HepG2 (cell line): ENCODE data around the gene AGAP6. TPM values are rescaled to one million over a fixed set of nuclear protein-coding genes. Genes with fewer than 3 reads are reported as not detected.

ENCODE experiments used
- ARNT2 ChIP-seq: sonication (generic); formaldehyde crosslinking; IDR thresholded peaks from 2 replicates; pipeline ENCODE4 v1.8.0; 2022; ENCODE audit warnings: mild to moderate bottlenecking, low read depth, missing genetic modification reagents, moderate library complexity
- BHLHE40 ChIP-seq: IDR thresholded peaks from 2 replicates; pipeline ENCODE4 v1.6.1; 2011; ENCODE audit warnings: low read length, improper control_type of control experiment
- HOXA3 ChIP-seq: sonication (generic); formaldehyde crosslinking; IDR thresholded peaks from 2 replicates; pipeline ENCODE4 v1.5.0; 2020; ENCODE audit warnings: missing genetic modification reagents
- KAT7 ChIP-seq: IDR thresholded peaks from 2 replicates; pipeline ENCODE4 v1.6.1; 2018; ENCODE audit warnings: borderline replicate concordance, missing compliant biosample characterization
- ZNF274 ChIP-seq: sonication (generic); formaldehyde crosslinking; IDR thresholded peaks from 2 replicates; pipeline ENCODE4 v1.5.1; 2020; ENCODE audit warnings: mild to moderate bottlenecking, missing genetic modification reagents
- ZNF276 ChIP-seq: sonication (generic); formaldehyde crosslinking; IDR thresholded peaks from 2 replicates; pipeline ENCODE4 v1.4.0; 2020; ENCODE audit warnings: mild to moderate bottlenecking, low read depth, missing genetic modification reagents
- ZNF556 ChIP-seq: sonication (generic); formaldehyde crosslinking; IDR thresholded peaks from 2 replicates; pipeline ENCODE4 v1.4.0; 2020; ENCODE audit warnings: mild to moderate bottlenecking, missing genetic modification reagents, borderline replicate concordance
- ZNF570 ChIP-seq: sonication (generic); formaldehyde crosslinking; IDR thresholded peaks from 2 replicates; pipeline ENCODE4 v1.4.0; 2020; ENCODE audit warnings: mild to moderate bottlenecking, missing genetic modification reagents, borderline replicate concordance
- ZNF792 ChIP-seq: IDR thresholded peaks from 2 replicates; pipeline ENCODE4 v1.6.1; 2016
- ZNF891 ChIP-seq: sonication (generic); formaldehyde crosslinking; IDR thresholded peaks from 2 replicates; pipeline ENCODE4 v1.5.0; 2020; ENCODE audit warnings: mild to moderate bottlenecking, missing genetic modification reagents
- ZSCAN29 ChIP-seq: sonication (generic); formaldehyde crosslinking; conservative IDR thresholded peaks from 2 replicates; pipeline ENCODE4 v1.4.0; 2020; ENCODE audit warnings: mild to moderate bottlenecking, missing genetic modification reagents
- polyA plus RNA-seq, 8 experiments: library from polyadenylated mRNA; depleted of rRNA in 3 of 8; stranded (reverse) in 7 of 8; unstranded in 1 of 8; fragments of >200 nt; fragmentation: Illumina TruSeq in 4 of 8; extraction: Trizol in 4 of 8; gene quantifications; 2 replicates each; pipeline versions ENCODE4 v1.2.1 to v1.2.3, GENCODE V29; 2011 to 2016; ENCODE audit warnings: low read depth in 4 of 8, missing spikeins in 1 of 8, mixed read lengths in 1 of 8; ENCODE audit not compliant: insufficient read depth in 1 of 8
- total RNA-seq, 5 experiments: library from RNA; depleted of rRNA; stranded (reverse); fragments of >200 nt; fragmentation: Illumina TruSeq; extraction: Trizol; gene quantifications; 2 replicates each; pipeline ENCODE4 v1.2.3, GENCODE V29; 2016; ENCODE audit warnings: low read depth in 1 of 5
- TF ChIP-seq, protein P1 (sequence below): sonication (generic); formaldehyde crosslinking; IDR thresholded peaks from 2 replicates; pipeline ENCODE4 v1.4.0; 2020; ENCODE audit warnings: missing genetic modification reagents
- TF ChIP-seq, protein P2 (sequence below): sonication (generic); formaldehyde crosslinking; IDR thresholded peaks from 2 replicates; pipeline ENCODE4 v1.8.0; 2022; ENCODE audit warnings: missing genetic modification reagents, mild to moderate bottlenecking, inconsistent platforms, borderline replicate concordance
- TF ChIP-seq, protein P3 (sequence below): sonication (generic); formaldehyde crosslinking; IDR thresholded peaks from 2 replicates; pipeline ENCODE4 v1.5.0; 2020; ENCODE audit warnings: missing genetic modification reagents
- TF ChIP-seq, protein P4 (sequence below): IDR thresholded peaks from 2 replicates; pipeline ENCODE4 v1.6.1; 2018; ENCODE audit warnings: missing genetic modification reagents, mild to moderate bottlenecking, missing compliant biosample characterization
- TF ChIP-seq, protein P5 (sequence below): sonication (generic); formaldehyde crosslinking; IDR thresholded peaks from 2 replicates; pipeline ENCODE4 v1.4.0; 2020; ENCODE audit warnings: low read depth, missing genetic modification reagents

AGAP6 gene
- total and polyA plus RNA-seq, 2 of the 13 experiments (the other 11 are each of a cell fraction or from before 2014, with no cell fraction given): 7.7 to 19.5 TPM

- TF ChIP-seq ZNF891 (CRISPR knock-in tag) (peak; percentile 48; the same call in 1 of the 2 replicates), ARNT2 (peak; percentile 55), KAT7 (CRISPR knock-in tag) (0 out of 2 replicates have a peak, but pooled peaks have one; percentile 58), ZSCAN29 (peak; percentile 66; the same call in 1 of the 2 replicates), ZNF792 (peak; percentile 28; the same call in 1 of the 2 replicates), ZNF276 (CRISPR knock-in tag) (peak; percentile 71; the same call in 1 of the 2 replicates), ZNF274 (CRISPR knock-in tag) (0 out of 2 replicates have a peak, but pooled peaks have one; percentile 68), HOXA3 (peak; percentile 70), ZNF556 (peak; percentile 70; the same call in 1 of the 2 replicates), BHLHE40 (peak; percentile 80), ZNF570 (0 out of 2 replicates have a peak, but pooled peaks have one; percentile 39)
- TF ChIP-seq, protein P1, sequence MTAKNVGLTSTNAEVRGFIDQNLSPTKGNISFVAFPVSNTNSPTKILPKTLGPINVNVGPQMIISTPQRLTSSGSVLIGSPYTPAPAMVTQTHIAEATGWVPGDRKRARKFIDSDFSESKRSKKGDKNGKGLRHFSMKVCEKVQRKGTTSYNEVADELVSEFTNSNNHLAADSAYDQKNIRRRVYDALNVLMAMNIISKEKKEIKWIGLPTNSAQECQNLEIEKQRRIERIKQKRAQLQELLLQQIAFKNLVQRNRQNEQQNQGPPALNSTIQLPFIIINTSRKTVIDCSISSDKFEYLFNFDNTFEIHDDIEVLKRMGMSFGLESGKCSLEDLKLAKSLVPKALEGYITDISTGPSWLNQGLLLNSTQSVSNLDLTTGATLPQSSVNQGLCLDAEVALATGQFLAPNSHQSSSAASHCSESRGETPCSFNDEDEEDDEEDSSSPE (CRISPR knock-in tag): peak; percentile 86
- TF ChIP-seq, protein P2, sequence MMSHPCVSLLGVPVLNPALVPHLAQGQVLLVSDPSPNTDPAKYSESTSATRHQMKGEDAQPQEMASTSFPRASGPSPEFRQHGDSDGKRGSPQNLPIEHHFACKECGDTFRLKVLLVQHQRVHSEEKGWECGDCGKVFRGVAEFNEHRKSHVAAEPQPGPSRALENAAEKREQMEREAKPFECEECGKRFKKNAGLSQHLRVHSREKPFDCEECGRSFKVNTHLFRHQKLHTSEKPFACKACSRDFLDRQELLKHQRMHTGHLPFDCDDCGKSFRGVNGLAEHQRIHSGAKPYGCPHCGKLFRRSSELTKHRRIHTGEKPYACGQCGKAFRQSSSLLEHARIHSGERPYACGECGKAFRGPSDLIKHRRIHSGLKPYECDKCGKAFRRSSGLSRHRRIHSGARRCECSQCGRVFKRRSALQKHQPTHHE (CRISPR knock-in tag): peak; percentile 49; the same call in 1 of the 2 replicates
- TF ChIP-seq, protein P3, sequence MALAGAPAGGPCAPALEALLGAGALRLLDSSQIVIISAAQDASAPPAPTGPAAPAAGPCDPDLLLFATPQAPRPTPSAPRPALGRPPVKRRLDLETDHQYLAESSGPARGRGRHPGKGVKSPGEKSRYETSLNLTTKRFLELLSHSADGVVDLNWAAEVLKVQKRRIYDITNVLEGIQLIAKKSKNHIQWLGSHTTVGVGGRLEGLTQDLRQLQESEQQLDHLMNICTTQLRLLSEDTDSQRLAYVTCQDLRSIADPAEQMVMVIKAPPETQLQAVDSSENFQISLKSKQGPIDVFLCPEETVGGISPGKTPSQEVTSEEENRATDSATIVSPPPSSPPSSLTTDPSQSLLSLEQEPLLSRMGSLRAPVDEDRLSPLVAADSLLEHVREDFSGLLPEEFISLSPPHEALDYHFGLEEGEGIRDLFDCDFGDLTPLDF (CRISPR knock-in tag): peak; percentile 43; the same call in 1 of the 2 replicates
- TF ChIP-seq, protein P4, sequence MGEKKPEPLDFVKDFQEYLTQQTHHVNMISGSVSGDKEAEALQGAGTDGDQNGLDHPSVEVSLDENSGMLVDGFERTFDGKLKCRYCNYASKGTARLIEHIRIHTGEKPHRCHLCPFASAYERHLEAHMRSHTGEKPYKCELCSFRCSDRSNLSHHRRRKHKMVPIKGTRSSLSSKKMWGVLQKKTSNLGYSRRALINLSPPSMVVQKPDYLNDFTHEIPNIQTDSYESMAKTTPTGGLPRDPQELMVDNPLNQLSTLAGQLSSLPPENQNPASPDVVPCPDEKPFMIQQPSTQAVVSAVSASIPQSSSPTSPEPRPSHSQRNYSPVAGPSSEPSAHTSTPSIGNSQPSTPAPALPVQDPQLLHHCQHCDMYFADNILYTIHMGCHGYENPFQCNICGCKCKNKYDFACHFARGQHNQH: 0 out of 2 replicates have a peak, but pooled peaks have one; percentile 21
- TF ChIP-seq, protein P5, sequence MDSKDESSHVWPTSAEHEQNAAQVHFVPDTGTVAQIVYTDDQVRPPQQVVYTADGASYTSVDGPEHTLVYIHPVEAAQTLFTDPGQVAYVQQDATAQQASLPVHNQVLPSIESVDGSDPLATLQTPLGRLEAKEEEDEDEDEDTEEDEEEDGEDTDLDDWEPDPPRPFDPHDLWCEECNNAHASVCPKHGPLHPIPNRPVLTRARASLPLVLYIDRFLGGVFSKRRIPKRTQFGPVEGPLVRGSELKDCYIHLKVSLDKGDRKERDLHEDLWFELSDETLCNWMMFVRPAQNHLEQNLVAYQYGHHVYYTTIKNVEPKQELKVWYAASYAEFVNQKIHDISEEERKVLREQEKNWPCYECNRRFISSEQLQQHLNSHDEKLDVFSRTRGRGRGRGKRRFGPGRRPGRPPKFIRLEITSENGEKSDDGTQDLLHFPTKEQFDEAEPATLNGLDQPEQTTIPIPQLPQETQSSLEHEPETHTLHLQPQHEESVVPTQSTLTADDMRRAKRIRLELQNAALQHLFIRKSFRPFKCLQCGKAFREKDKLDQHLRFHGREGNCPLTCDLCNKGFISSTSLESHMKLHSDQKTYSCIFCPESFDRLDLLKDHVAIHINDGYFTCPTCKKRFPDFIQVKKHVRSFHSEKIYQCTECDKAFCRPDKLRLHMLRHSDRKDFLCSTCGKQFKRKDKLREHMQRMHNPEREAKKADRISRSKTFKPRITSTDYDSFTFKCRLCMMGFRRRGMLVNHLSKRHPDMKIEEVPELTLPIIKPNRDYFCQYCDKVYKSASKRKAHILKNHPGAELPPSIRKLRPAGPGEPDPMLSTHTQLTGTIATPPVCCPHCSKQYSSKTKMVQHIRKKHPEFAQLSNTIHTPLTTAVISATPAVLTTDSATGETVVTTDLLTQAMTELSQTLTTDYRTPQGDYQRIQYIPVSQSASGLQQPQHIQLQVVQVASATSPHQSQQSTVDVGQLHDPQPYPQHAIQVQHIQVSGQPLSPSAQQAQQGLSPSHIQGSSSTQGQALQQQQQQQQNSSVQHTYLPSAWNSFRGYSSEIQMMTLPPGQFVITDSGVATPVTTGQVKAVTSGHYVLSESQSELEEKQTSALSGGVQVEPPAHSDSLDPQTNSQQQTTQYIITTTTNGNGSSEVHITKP (CRISPR knock-in tag): peak; percentile 54; the same call in 1 of the 2 replicates
Measured at GRCh38 chr10:49941447-49942338, 46.5 kb upstream of the AGAP6 start, which contains the start of the genes PARG and TIMM23B (continued).
